K562 (cell line): ENCODE measurements around the gene ST3GAL5. TPM values are rescaled to one million over a fixed set of nuclear protein-coding genes. Genes with fewer than 3 reads are reported as not detected.

Experiments
- ATAC-seq: fragments of 200-7000 bp; cut with Tn5 transposase; 3 replicates; pipeline ENCODE4 v1.9.1; 2020; ENCODE audit warnings: moderate library complexity
- BruUV-seq: library from RNA; stranded (reverse); fragments of 400-500 nt; replicated peaks from 2 replicates; lab custom pipeline; 2021; lab: Mats Ljungman, UMichigan
- CTCF ChIA-PET: fragments of 300-600 bp; formaldehyde crosslinking; extraction: SDS; loops from one replicate; lab custom pipeline; 2021; ENCODE audit warnings: low intra/inter-chr PET ratio; lab: Yijun Ruan, JAX
- POLR2A ChIA-PET: fragments of 300-600, 350-650 bp; sonication (Branson Sonifier 250); formaldehyde crosslinking; extraction: SDS; loops from one replicate; lab custom pipeline; 2021; ENCODE audit warnings: antibody characterized with exemption, inconsistent platforms; lab: Yijun Ruan, JAX
- DNase-seq, 4 experiments: peaks; one replicate each; pipeline versions ENCODE4 v3.0.0 to v3.0.0-alpha.2; 2011 to 2018; ENCODE audit warnings: low spot score in 3 of 4, mixed read lengths in 3 of 4; ENCODE audit errors: extremely low read depth in 1 of 4
- FAIRE-seq: peaks from 2 replicates; lab custom pipeline; 2011; peaks lifted over from hg19 to GRCh38; lab: Jason Lieb, UNC
- H2AFZ ChIP-seq: 2 replicates; pipeline ENCODE4 v1.6.0; 2011; ENCODE audit warnings: low read depth, low read length, control low read depth, inconsistent platforms
- H3K27ac ChIP-seq: fragments of 200-600 bp; 3 replicates; pipeline ENCODE4 v1.8.0; 2011; ENCODE audit warnings: low read depth, mild to moderate bottlenecking, control low read depth, inconsistent platforms, low read length, moderate library complexity, mixed read lengths; ENCODE audit errors: extremely low read depth
- H3K27me3 ChIP-seq, 2 experiments: fragments of 300-600 bp in 1 of 2; 2 replicates in 1 of 2; 3 replicates in 1 of 2; pipeline versions ENCODE4 v1.6.0 to v1.8.0; 2011; ENCODE audit warnings: inconsistent platforms in 2 of 2, low read length in 2 of 2, mild to moderate bottlenecking in 1 of 2, mixed read lengths in 1 of 2, moderate library complexity in 1 of 2; ENCODE audit not compliant: control insufficient read depth in 2 of 2, insufficient read depth in 2 of 2
- H3K36me3 ChIP-seq: fragments of 300-600 bp; 3 replicates; pipeline ENCODE4 v1.8.0; 2011; ENCODE audit warnings: mild to moderate bottlenecking, low read length, inconsistent platforms; ENCODE audit not compliant: control insufficient read depth, insufficient read depth
- H3K4me1 ChIP-seq, 2 experiments: fragments of 200-600 bp in 1 of 2; replicated peaks in 1 of 2; 2 replicates in 1 of 2; 3 replicates in 1 of 2; pipeline versions ENCODE4 v1.5.1 to v1.8.0; 2011; ENCODE audit warnings: inconsistent platforms in 2 of 2, low read length in 2 of 2, mild to moderate bottlenecking in 1 of 2, mixed read lengths in 1 of 2, moderate library complexity in 1 of 2; ENCODE audit not compliant: control insufficient read depth in 2 of 2, insufficient read depth in 2 of 2
- H3K4me2 ChIP-seq: 2 replicates; pipeline ENCODE4 v1.6.1; 2011; ENCODE audit warnings: low read length, control low read depth, inconsistent platforms, mixed read lengths; ENCODE audit not compliant: insufficient read depth
- H3K4me3 ChIP-seq: fragments of 200-600 bp; sonication (generic), shearing (Covaris generic); 2 replicates; pipeline ENCODE4 v1.5.1; 2016; ENCODE audit warnings: control low read depth, inconsistent platforms
- H3K79me2 ChIP-seq: fragments of 200-600 bp; 3 replicates; pipeline ENCODE4 v1.8.0; 2011; ENCODE audit warnings: low read length, inconsistent platforms; ENCODE audit not compliant: control insufficient read depth, insufficient read depth
- H3K9ac ChIP-seq, 2 experiments: 2 replicates each; pipeline versions ENCODE4 v1.6.0 to v1.6.1; 2011; ENCODE audit warnings: low read depth in 2 of 2, low read length in 2 of 2, control low read depth in 1 of 2, inconsistent platforms in 1 of 2, mild to moderate bottlenecking in 1 of 2, mixed read lengths in 1 of 2; ENCODE audit not compliant: insufficient read depth in 1 of 2
- H3K9me1 ChIP-seq: one replicate; pipeline ENCODE4 v1.6.0; 2011; ENCODE audit warnings: inconsistent platforms, mild to moderate bottlenecking, low read length, moderate library complexity; ENCODE audit not compliant: control insufficient read depth, insufficient read depth
- H3K9me3 ChIP-seq: replicated peaks from 2 replicates; pipeline ENCODE4 v1.5.1; 2011; ENCODE audit warnings: low read depth, low read length, inconsistent platforms; ENCODE audit not compliant: control insufficient read depth, insufficient read depth
- H4K20me1 ChIP-seq: replicated peaks from 2 replicates; pipeline ENCODE4 v1.6.1; 2011; ENCODE audit warnings: low read length, inconsistent platforms, mixed read lengths; ENCODE audit not compliant: control insufficient read depth, insufficient read depth
- DPF2 ChIP-seq: fragments of 450-650 bp; IDR thresholded peaks from 2 replicates; pipeline ENCODE4 v1.6.1; 2016
- RB1 ChIP-seq: fragments of 450-650 bp; IDR thresholded peaks from 2 replicates; pipeline ENCODE4 v1.6.1; 2017; ENCODE audit warnings: low read depth, mild to moderate bottlenecking
- ZNF384 ChIP-seq: IDR thresholded peaks from 2 replicates; pipeline ENCODE4 v1.6.1; 2012; ENCODE audit warnings: low read depth, low read length, improper control_type of control experiment
- ZNF41 ChIP-seq: fragments of 250-450 bp; sonication (Bioruptor Pico); conservative IDR thresholded peaks from 2 replicates; pipeline ENCODE4 v1.4.0; 2020; ENCODE audit warnings: mild to moderate bottlenecking
- WGBS: fragments of 100-300 bp; shearing (Covaris generic); methylation state at CpG from one replicate; pipeline ENCODE4 v1.1.6; 2016; ENCODE audit warnings: low coverage, mixed read lengths; ENCODE audit not compliant: insufficient coverage; ENCODE audit errors: missing lambda C conversion rate; 5-methylcytosine and 5-hydroxymethylcytosine counted together
- in situ Hi-C: fragments of 300-500 bp; cut with MboI; formaldehyde crosslinking; loops from 4 replicates; pipeline ENCODE4 v1.15.0; 2018; ENCODE audit warnings: inconsistent platforms, mixed read lengths
- intact Hi-C: fragments of 100-400 bp; cut with micrococcal nuclease; formaldehyde crosslinking; loops from 2 replicates; pipeline ENCODE4 v1.14.2; 2022
- polyA plus RNA-seq, 8 experiments: library from polyadenylated mRNA; depleted of rRNA in 4 of 8; stranded (reverse) in 5 of 8; unstranded in 3 of 8; fragments of >200 nt; fragmentation: Nextera tagmentation in 2 of 8; fragmentation: Illumina TruSeq in 1 of 8; extraction: Ambion mirVana in 2 of 8; extraction: Trizol in 1 of 8; gene quantifications; 2 replicates each; pipeline versions ENCODE4 v1.2.1 to v1.2.3, GENCODE V29; 2011 to 2014; ENCODE audit warnings: inconsistent platforms in 1 of 8, missing spikeins in 1 of 8
- total RNA-seq, 7 experiments: library from RNA; depleted of rRNA in 6 of 7; stranded (reverse); fragments of >200 nt in 6 of 7; fragmentation: Illumina TruSeq in 2 of 7; extraction: Trizol in 2 of 7; gene quantifications; 2 replicates each; pipeline versions ENCODE4 v1.2.1 to v1.2.3, GENCODE V29; 2011 to 2021; ENCODE audit warnings: low replicate concordance in 1 of 7
- TF ChIP-seq, protein P1 (sequence below): sonication (generic); formaldehyde crosslinking; IDR thresholded peaks from 2 replicates; pipeline ENCODE4 v1.8.0; 2023; ENCODE audit warnings: missing genetic modification reagents, mild to moderate bottlenecking, borderline replicate concordance
- TF ChIP-seq, protein P2 (sequence below): IDR thresholded peaks from 3 replicates; pipeline ENCODE4 v1.6.1; 2011; ENCODE audit warnings: borderline replicate concordance, mild to moderate bottlenecking; ENCODE audit not compliant: insufficient read length, insufficient read depth
- TF ChIP-seq, protein P3 (sequence below): fragments of 450-650 bp; formaldehyde crosslinking; IDR thresholded peaks from 2 replicates; pipeline ENCODE4 v1.4.0; 2022; ENCODE audit warnings: mild to moderate bottlenecking, moderate library complexity

ST3GAL5 gene
- total and polyA plus RNA-seq, 9 of the 15 experiments (the other 6 are each of a cell fraction or from before 2014, with no cell fraction given): 1.6 to 10.0 (median 4.2) TPM

DNA sequence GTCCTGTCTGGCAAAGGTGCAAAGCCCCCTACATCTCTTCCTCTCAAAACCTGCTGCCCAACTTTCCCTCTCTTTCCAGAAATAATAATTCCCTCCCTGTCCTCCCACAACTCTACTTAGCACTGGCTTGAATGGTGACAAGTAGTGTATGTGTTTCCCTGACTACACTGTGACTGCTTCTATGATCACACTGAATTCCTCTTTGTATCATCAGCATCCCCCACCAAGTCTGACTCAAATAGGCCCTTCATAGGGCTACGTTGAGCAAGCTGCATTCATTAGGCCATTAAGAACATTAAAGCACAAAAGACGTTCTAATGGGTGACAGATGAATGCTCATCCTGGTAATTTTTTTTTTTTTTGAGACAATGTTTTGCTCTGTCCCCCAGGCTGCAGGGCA is 13.7 kb upstream of the ST3GAL5 start:
- intact Hi-C loops: no loop called here
- no peaks in the 10 kb centered on the region for H3K36me3 ChIP-seq
- POLR2A ChIA-PET: no interaction called here
- no peaks in the 10 kb centered on the region for H3K9me1 ChIP-seq
- H3K79me2 ChIP-seq: no peaks in the 10 kb centered on the region
- TF ChIP-seq, protein P1, sequence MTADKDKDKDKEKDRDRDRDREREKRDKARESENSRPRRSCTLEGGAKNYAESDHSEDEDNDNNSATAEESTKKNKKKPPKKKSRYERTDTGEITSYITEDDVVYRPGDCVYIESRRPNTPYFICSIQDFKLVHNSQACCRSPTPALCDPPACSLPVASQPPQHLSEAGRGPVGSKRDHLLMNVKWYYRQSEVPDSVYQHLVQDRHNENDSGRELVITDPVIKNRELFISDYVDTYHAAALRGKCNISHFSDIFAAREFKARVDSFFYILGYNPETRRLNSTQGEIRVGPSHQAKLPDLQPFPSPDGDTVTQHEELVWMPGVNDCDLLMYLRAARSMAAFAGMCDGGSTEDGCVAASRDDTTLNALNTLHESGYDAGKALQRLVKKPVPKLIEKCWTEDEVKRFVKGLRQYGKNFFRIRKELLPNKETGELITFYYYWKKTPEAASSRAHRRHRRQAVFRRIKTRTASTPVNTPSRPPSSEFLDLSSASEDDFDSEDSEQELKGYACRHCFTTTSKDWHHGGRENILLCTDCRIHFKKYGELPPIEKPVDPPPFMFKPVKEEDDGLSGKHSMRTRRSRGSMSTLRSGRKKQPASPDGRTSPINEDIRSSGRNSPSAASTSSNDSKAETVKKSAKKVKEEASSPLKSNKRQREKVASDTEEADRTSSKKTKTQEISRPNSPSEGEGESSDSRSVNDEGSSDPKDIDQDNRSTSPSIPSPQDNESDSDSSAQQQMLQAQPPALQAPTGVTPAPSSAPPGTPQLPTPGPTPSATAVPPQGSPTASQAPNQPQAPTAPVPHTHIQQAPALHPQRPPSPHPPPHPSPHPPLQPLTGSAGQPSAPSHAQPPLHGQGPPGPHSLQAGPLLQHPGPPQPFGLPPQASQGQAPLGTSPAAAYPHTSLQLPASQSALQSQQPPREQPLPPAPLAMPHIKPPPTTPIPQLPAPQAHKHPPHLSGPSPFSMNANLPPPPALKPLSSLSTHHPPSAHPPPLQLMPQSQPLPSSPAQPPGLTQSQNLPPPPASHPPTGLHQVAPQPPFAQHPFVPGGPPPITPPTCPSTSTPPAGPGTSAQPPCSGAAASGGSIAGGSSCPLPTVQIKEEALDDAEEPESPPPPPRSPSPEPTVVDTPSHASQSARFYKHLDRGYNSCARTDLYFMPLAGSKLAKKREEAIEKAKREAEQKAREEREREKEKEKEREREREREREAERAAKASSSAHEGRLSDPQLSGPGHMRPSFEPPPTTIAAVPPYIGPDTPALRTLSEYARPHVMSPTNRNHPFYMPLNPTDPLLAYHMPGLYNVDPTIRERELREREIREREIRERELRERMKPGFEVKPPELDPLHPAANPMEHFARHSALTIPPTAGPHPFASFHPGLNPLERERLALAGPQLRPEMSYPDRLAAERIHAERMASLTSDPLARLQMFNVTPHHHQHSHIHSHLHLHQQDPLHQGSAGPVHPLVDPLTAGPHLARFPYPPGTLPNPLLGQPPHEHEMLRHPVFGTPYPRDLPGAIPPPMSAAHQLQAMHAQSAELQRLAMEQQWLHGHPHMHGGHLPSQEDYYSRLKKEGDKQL (CRISPR knock-in tag): no peak
- TF ChIP-seq, protein P2, sequence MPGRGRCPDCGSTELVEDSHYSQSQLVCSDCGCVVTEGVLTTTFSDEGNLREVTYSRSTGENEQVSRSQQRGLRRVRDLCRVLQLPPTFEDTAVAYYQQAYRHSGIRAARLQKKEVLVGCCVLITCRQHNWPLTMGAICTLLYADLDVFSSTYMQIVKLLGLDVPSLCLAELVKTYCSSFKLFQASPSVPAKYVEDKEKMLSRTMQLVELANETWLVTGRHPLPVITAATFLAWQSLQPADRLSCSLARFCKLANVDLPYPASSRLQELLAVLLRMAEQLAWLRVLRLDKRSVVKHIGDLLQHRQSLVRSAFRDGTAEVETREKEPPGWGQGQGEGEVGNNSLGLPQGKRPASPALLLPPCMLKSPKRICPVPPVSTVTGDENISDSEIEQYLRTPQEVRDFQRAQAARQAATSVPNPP: no peak
- TF ChIP-seq ZNF41 (CRISPR knock-in tag) (no peak), RB1 (no peak), DPF2 (no peak), ZNF384 (no peak)
- TF ChIP-seq, protein P3, sequence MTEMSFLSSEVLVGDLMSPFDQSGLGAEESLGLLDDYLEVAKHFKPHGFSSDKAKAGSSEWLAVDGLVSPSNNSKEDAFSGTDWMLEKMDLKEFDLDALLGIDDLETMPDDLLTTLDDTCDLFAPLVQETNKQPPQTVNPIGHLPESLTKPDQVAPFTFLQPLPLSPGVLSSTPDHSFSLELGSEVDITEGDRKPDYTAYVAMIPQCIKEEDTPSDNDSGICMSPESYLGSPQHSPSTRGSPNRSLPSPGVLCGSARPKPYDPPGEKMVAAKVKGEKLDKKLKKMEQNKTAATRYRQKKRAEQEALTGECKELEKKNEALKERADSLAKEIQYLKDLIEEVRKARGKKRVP (CRISPR knock-in tag): no peak
- no peaks in the 10 kb centered on the region for H3K9me3 ChIP-seq
- H3K4me3 ChIP-seq: no peak overlapping the region
- no peak for ATAC-seq
- CTCF ChIA-PET: no interaction called here
- in situ Hi-C loops: no loop called here
- no peak overlapping the region for H2AFZ ChIP-seq
- FAIRE-seq: no peak
- no peaks in the 10 kb centered on the region for H3K27me3 ChIP-seq
- no peak overlapping the region for H3K9ac ChIP-seq
- H3K4me1 ChIP-seq: peaks cover 2% of the 10 kb centered on the region in 2 experiments; a peak in 3 of 5 replicates
- WGBS: 0% methylated on average over 2 of the region's 2 CpGs
- DNase-seq: no peak
- H3K27ac ChIP-seq: no peak overlapping the region
- BruUV-seq: no TSS peak
- H3K4me2 ChIP-seq: no peak overlapping the region
- no peaks in the 10 kb centered on the region for H4K20me1 ChIP-seq
